Panc1 (cell line): ENCODE measurements around the gene ARHGAP32. TPM values are rescaled to one million over a fixed set of nuclear protein-coding genes. Genes with fewer than 3 reads are reported as not detected.

Experiments
- ATAC-seq: fragments of 200-7000 bp; cut with Tn5 transposase; 2 replicates; pipeline ENCODE4 v1.9.1; 2020; ENCODE audit warnings: mild to moderate bottlenecking, moderate library complexity
- BruUV-seq: library from RNA; stranded (reverse); fragments of 400-500 nt; replicated peaks from 2 replicates; lab custom pipeline; 2021; lab: Mats Ljungman, UMichigan
- CTCF ChIA-PET: fragments of 300-600 bp; sonication (Branson Sonifier 250); formaldehyde crosslinking; loops from one replicate; lab custom pipeline; 2022; ENCODE audit warnings: antibody characterized with exemption; lab: Charles Lee
- POLR2A ChIA-PET: fragments of 300-600 bp; sonication (Branson Sonifier 250); formaldehyde crosslinking; loops from one replicate; lab custom pipeline; 2022; ENCODE audit warnings: antibody characterized with exemption; lab: Charles Lee
- DNase-seq: peaks from one replicate; pipeline ENCODE4 v3.0.0-alpha.2; 2010; ENCODE audit warnings: low read depth, low spot score
- H3K27ac ChIP-seq: 2 replicates; pipeline ENCODE4 v1.5.1; 2011; ENCODE audit warnings: mild to moderate bottlenecking, low read length, inconsistent platforms
- H3K27me3 ChIP-seq: fragments of 200-500 bp; sonication (Bioruptor generic); 2 replicates; pipeline ENCODE4 v1.6.0; 2014; ENCODE audit warnings: low read length, inconsistent platforms; ENCODE audit not compliant: control insufficient read depth, insufficient read depth
- H3K36me3 ChIP-seq: fragments of 200-500 bp; sonication (Bioruptor generic); 2 replicates; pipeline ENCODE4 v1.5.1; 2014; ENCODE audit warnings: inconsistent platforms, mild to moderate bottlenecking, low read length, moderate library complexity; ENCODE audit not compliant: control insufficient read depth, insufficient read depth
- H3K4me1 ChIP-seq: 2 replicates; pipeline ENCODE4 v1.5.1; 2011; ENCODE audit warnings: inconsistent platforms, mild to moderate bottlenecking, low read length, moderate library complexity; ENCODE audit not compliant: control insufficient read depth, insufficient read depth
- H3K4me3 ChIP-seq, 2 experiments: 2 replicates each; pipeline ENCODE4 v1.5.1; 2011 to 2012; ENCODE audit warnings: low read depth in 2 of 2, low read length in 2 of 2, mild to moderate bottlenecking in 2 of 2, inconsistent platforms in 1 of 2, moderate library complexity in 1 of 2
- H3K9me3 ChIP-seq: fragments of 200-500 bp; sonication (Bioruptor generic); 2 replicates; pipeline ENCODE4 v1.5.1; 2014; ENCODE audit warnings: low read depth, mild to moderate bottlenecking, inconsistent platforms, low read length, moderate library complexity; ENCODE audit not compliant: control insufficient read depth, insufficient read depth
- CTCF ChIP-seq: fragments of 450-650 bp; IDR thresholded peaks from 2 replicates; pipeline ENCODE4 v1.5.1; 2017; ENCODE audit warnings: mild to moderate bottlenecking
- POLR2AphosphoS5 ChIP-seq: IDR thresholded peaks from 2 replicates; pipeline ENCODE4 v1.6.1; 2012; ENCODE audit warnings: mild to moderate bottlenecking, low read depth, low read length, moderate library complexity
- REST ChIP-seq, 2 experiments: IDR thresholded peaks; 2 replicates each; pipeline ENCODE4 v1.6.1; 2011 to 2012; ENCODE audit warnings: low read depth in 2 of 2, control low read depth in 1 of 2, low read length in 1 of 2, mild to moderate bottlenecking in 1 of 2, moderate library complexity in 1 of 2; ENCODE audit not compliant: insufficient read depth in 1 of 2
- SIN3A ChIP-seq: IDR thresholded peaks from 2 replicates; pipeline ENCODE4 v1.6.1; 2012; ENCODE audit warnings: low read depth, mild to moderate bottlenecking, low read length, moderate library complexity, borderline replicate concordance; ENCODE audit not compliant: insufficient read depth
- TCF7L2 ChIP-seq: IDR thresholded peaks from 2 replicates; pipeline ENCODE4 v1.6.1; 2011; ENCODE audit warnings: mild to moderate bottlenecking, low read depth, low read length, inconsistent platforms
- in situ Hi-C: cut with HindIII; loops from 2 replicates; pipeline ENCODE4 v1.10.0; 2016; ENCODE audit warnings: low sequenced_read_pairs, low pct_unique_long_range_greater_than_20kb
- intact Hi-C: fragments of 100-400 bp; cut with micrococcal nuclease; formaldehyde crosslinking; loops from one replicate; pipeline ENCODE4 v1.10.0; 2022; ENCODE audit not compliant: unreplicated experiment
- total RNA-seq: library from RNA; stranded (reverse); gene quantifications from one replicate; pipeline ENCODE4 v1.2.1, GENCODE V29; 2021; ENCODE audit not compliant: unreplicated experiment

Gene ARHGAP32
- total RNA-seq, 1 experiment from 2014 or later = 44.6 TPM

GRCh38 chr11:128964463-128964930 is 227.6 kb downstream of the ARHGAP32 start:
- DNase-seq (no peak), ATAC-seq (no peak)
- in situ Hi-C loops (no loop called here), intact Hi-C loops (no loop called here)
- no peaks in the 10 kb centered on the region for H3K9me3 ChIP-seq
- POLR2A ChIA-PET = no interaction called here
- no peak overlapping the region for H3K4me3 ChIP-seq
- TF ChIP-seq SIN3A (no peak), POLR2AphosphoS5 (no peak), CTCF (no peak), REST (IDR thresholded peaks at IDR 0.05; ENCODE audit: insufficient read depth in 1 of 2, low read depth in 2 of 2, low read length in 1 of 2) (no peak), TCF7L2 (no peak)
- no peak overlapping the region for H3K27ac ChIP-seq
- no peaks in the 10 kb centered on the region for H3K36me3 ChIP-seq
- no peaks in the 10 kb centered on the region for H3K27me3 ChIP-seq
- BruUV-seq = no TSS peak
- no peaks in the 10 kb centered on the region for H3K4me1 ChIP-seq
- CTCF ChIA-PET = no interaction called here

GRCh38 chr11:128963744-128964325 is 228.3 kb downstream of the ARHGAP32 start:
- Histone ChIP-seq H3K4me1 (no peaks in the 10 kb centered on the region), H3K27ac (no peak overlapping the region), H3K4me3 (no peak overlapping the region), H3K36me3 (no peaks in the 10 kb centered on the region), H3K9me3 (no peaks in the 10 kb centered on the region), H3K27me3 (no peaks in the 10 kb centered on the region)
- in situ Hi-C loops = no loop called here
- ATAC-seq (no peak), DNase-seq (no peak)
- intact Hi-C loops = no loop called here
- POLR2A ChIA-PET = no interaction called here
- TF ChIP-seq TCF7L2 = no peak
- no peak for TF ChIP-seq SIN3A
- TF ChIP-seq CTCF = no peak
- TF ChIP-seq POLR2AphosphoS5 = no peak
- BruUV-seq = no TSS peak
- CTCF ChIA-PET = no interaction called here
